22Rv1 (cell line): ENCODE measurements around the gene DGCR2.
A peak's percentile ranks its signal among the peaks of the same experiment; 100 is the strongest.

ENCODE experiments used
- H3K27ac ChIP-seq: fragments of 450-650 bp; 2 replicates; pipeline ENCODE4 v1.5.1; 2017
- CTCF ChIP-seq: fragments of 450-650 bp; IDR thresholded peaks from 2 replicates; pipeline ENCODE4 v1.5.1; 2017; ENCODE audit warnings: mild to moderate bottlenecking
- ZFX ChIP-seq: fragments of 450-650 bp; IDR thresholded peaks from 2 replicates; pipeline ENCODE4 v1.6.1; 2017; ENCODE audit warnings: antibody characterized with exemption, borderline replicate concordance

DGCR2 gene

GRCh38 chr22:19149047-19149883 is 27.1 kb upstream of the DGCR2 start:
- H3K27ac ChIP-seq, result no peak overlapping the region
- TF ChIP-seq ZFX (no peak), CTCF (no peak)

GRCh38 chr22:19148417-19149046 is 26.3 kb upstream of the DGCR2 start:
- no peak overlapping the region for H3K27ac ChIP-seq
- TF ChIP-seq CTCF (no peak), ZFX (no peak)

- no peak overlapping the region for H3K27ac ChIP-seq
- TF ChIP-seq ZFX, result no peak
- no peak for TF ChIP-seq CTCF
Measured at GRCh38 chr22:19147195-19147780, 25.1 kb upstream of the DGCR2 start.

- no peak overlapping the region for H3K27ac ChIP-seq
- no peak for TF ChIP-seq ZFX
- TF ChIP-seq CTCF, result no peak
Measured at GRCh38 chr22:19146215-19146968, 24.2 kb upstream of the DGCR2 start.

- H3K27ac ChIP-seq, result peak overlapping the region; percentile 51
- TF ChIP-seq CTCF (no peak), ZFX (no peak)
Measured at GRCh38 chr22:19143967-19144400, 21.8 kb upstream of the DGCR2 start.

- TF ChIP-seq CTCF, result no peak
- TF ChIP-seq ZFX, result no peak
- H3K27ac ChIP-seq, result no peak overlapping the region
Measured at GRCh38 chr22:19143212-19143611, 21.0 kb upstream of the DGCR2 start.
